GM18951 (cell line): ENCODE results near the gene MUTYH.
A peak's percentile ranks its signal among the peaks of the same experiment; 100 is the strongest.
"Not testable (repeated sequence)": the region's sequence is repeated elsewhere in the genome, so short reads cannot be mapped to it uniquely, and the experiment has no call there.

Experiments used
- POLR2A ChIP-seq: IDR thresholded peaks from 4 replicates; pipeline ENCODE4 v1.6.1; 2011; ENCODE audit warnings: mild to moderate bottlenecking; ENCODE audit not compliant: insufficient read length, insufficient read depth; ENCODE audit errors: extremely low read depth
- in situ Hi-C: fragments of 300-500 bp; cut with MboI; formaldehyde crosslinking; loops from one replicate; pipeline ENCODE4 v1.12.0; 2022; ENCODE audit warnings: low sequenced_read_pairs, mixed read lengths, inconsistent platforms; ENCODE audit not compliant: unreplicated experiment

Gene MUTYH

GRCh38 chr1:45339789-45340558, at the start of gene MUTYH, which contains the start of gene TOE1:
Gene MUTYH (minus strand): TSS chr1:45340440. CDS start chr1:45334505, 5,935 bp downstream.
Gene TOE1 (plus strand): TSS chr1:45340170. CDS start chr1:45340253, 83 bp downstream.
- peak; percentile 87 for TF ChIP-seq POLR2A
- in situ Hi-C loops, result no loop called here

- in situ Hi-C loops, result no loop called here
- TF ChIP-seq POLR2A, result no peak
Measured at GRCh38 chr1:45386219-45386618, 46.0 kb upstream of the MUTYH start.

GRCh38 chr1:45385302-45385701, 45.1 kb upstream of the MUTYH start:
- TF ChIP-seq POLR2A, result no peak
- in situ Hi-C loops, result no loop called here

GRCh38 chr1:45384213-45384612, 44.0 kb upstream of the MUTYH start:
- in situ Hi-C loops, result not testable (repeated sequence)

- TF ChIP-seq POLR2A, result no peak
Measured at GRCh38 chr1:45383191-45383590, 43.0 kb upstream of the MUTYH start.

DNA sequence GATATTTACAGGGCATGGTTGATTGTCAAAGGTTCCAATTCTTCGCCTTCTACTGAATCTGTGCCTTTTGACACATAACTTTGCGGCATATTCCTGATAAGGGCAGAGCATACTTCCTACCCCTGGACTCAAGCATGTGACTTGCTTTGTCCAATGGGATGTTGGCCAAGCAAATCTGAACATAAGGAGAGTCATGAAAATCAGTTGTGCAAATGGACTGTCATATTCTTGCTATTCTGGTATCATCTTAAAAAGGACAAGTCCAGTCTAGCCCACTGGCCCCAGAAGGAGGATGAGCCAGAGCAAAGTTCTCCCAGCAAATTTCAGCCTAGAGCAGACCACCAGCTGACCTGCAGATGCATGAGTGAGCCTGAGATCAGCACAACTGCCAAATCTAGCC, 41.0 kb upstream of the MUTYH start:
- in situ Hi-C loops, result no loop called here
- no peak for TF ChIP-seq POLR2A

More at GRCh38 chr1:45383191-45383590, 43.0 kb upstream of the MUTYH start:
- in situ Hi-C loops, result no loop called here

DNA sequence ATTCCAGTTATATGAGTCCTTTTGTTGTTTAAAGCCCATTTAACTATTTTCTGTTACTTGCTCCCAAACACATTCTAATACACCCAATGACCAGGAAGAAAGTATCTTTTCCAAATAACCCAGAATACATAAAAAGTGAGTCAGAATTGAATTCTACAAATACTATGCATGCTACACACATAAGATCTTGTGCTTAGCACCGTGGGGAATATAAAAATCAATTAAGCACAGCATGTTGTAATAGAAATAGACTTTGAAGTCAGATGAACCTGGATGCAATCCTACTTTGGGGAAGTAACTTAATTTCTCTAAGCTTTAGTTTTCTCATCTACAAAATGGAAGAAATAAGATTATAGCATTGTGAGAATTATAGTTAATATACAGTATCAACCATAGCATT, 40.5 kb upstream of the MUTYH start:
- in situ Hi-C loops, result no loop called here
- no peak for TF ChIP-seq POLR2A

DNA sequence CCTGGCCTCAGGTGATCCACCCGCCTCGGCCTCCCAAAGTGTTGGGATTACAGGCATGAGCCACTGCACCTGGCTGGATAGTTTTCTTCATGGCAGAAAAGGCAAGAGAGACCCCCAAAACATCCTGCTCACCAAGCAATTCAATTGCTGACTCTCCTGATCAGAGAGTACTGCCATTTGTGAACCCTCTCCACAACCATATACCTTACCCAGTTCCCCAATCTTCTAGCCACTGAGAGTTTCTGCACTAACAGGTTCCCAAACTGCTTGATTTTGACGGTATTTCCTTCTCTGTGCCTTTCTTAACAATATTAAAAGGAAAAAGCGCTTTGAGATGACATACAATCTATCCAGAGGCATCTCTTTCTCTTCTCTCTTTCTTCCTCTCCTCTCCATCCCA, 39.9 kb upstream of the MUTYH start:
- no peak for TF ChIP-seq POLR2A
- in situ Hi-C loops, result no loop called here

DNA sequence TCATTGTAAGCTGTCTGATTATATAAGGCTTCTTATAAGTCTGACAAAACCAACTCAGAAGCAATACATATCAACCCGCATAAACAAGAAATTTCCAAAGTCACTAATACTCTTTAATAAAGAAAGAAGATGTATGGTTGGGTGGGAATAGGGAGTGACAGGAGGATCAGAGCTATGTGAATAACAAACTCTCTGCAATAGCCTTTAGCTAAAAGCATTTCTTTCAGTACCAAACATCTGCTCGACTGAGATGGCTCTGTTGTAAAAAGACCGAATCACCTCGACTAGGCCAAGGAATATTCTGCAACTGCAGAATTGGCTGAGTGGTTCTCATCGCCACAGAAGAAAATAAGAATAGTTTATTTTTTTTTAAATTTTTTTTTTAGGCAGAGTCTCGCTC, 39.3 kb upstream of the MUTYH start:
- in situ Hi-C loops, result no loop called here
- no peak for TF ChIP-seq POLR2A

DNA sequence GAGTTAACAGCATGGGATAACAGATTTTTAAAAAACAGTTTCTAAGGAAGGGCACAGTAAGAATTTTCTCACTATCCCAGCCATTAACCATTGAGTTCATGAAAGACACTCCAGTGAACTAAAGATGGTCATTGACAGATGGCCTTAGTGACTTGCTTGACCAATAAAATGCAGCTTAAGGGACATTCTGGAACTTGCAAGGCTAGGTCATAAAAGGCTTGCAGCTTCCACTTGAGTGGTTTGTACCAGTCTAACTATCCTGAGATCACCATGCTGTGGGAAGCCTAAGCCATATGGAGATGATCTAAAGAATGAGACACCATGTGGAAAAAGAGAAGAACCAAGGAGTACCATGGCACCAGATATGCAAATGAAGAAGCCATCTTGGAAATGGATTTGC, 37.9 kb upstream of the MUTYH start:
- TF ChIP-seq POLR2A, result no peak
- in situ Hi-C loops, result no loop called here

DNA sequence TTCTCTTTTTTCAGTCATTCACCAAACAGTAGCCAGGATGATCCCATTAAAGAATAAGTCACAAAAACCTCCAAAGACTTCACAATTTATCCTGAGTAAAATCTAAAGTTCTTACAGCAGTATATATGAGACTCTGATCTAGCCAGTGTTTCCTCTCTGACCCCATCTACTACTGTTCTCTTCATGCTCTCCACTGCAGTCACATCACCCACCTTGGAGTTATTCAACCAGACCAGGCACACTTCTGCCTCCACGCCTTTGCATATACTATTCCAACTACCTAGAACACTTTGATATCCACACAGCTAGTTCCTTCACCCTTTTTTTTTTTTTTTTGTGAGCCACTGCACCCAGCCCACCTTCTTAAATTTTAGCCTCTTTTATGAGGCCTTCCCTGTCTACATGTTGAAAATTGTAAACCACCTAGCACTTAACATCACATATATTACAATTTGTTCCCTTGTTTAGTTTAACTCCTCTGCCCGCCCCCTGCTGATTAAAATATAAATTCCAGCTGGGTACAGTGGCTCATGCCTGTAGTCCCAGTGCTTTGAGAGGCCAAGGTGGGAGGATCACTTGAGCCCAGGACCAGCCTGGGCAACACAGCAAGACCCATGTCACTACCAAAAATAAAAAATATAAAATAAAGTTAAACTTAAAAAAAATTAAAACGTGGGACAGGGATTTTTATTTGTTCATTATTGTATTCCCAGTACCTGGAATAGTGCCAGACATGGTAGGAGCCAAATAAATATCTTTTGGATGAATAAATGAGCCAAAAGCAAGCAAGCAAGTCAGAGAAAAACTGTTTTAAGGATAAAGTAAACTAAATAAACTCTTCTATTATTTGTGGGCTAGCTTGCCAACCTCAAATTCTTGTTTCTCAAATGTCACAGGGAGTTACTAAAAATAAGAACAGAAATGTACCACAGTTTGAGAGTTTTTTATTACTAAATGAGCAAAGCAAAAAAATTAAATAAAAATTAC, 35.2 kb upstream of the MUTYH start:
- in situ Hi-C loops, result no loop called here
- no peak for TF ChIP-seq POLR2A

GRCh38 chr1:45373573-45373972, 33.3 kb upstream of the MUTYH start:
- in situ Hi-C loops, result no loop called here
- TF ChIP-seq POLR2A, result no peak

DNA sequence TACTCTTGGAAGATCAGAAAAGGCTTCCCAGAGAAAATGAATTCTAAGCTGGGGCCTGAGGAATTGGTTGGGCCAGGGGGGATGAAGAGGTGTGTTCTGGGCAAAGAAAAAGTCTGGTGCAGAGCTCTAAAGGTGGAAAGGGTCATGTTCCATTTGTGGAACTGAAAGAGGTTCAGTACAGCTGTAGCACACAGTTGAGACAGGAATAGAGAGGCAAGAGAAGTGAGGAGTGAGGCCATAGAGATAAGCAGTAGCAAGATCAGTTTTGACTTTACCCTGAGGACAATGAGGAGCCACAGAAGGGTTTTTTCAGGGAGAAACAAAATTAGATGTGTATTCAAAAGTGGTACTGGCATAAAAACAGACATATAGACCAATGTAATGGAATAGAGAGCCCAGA, 30.3 kb upstream of the MUTYH start:
- in situ Hi-C loops, result no loop called here
- no peak for TF ChIP-seq POLR2A
